DMS79 (cell line): ENCODE data around the gene RIPOR2.

Experiments used
- DNase-seq: peaks from one replicate; lab custom pipeline; 2025; lab: John Stamatoyannopoulos, UW

RIPOR2 gene

GRCh38 chr6:24906314-24906713 is 29.4 kb downstream of the RIPOR2 start:
- no peak for DNase-seq

- DNase-seq, result no peak
Measured at GRCh38 chr6:24905483-24905882, 30.3 kb downstream of the RIPOR2 start.

GRCh38 chr6:24903681-24904080 is 32.1 kb downstream of the RIPOR2 start:
- no peak for DNase-seq

GRCh38 chr6:24902782-24903181 is 33.0 kb downstream of the RIPOR2 start:
- no peak for DNase-seq

DNA sequence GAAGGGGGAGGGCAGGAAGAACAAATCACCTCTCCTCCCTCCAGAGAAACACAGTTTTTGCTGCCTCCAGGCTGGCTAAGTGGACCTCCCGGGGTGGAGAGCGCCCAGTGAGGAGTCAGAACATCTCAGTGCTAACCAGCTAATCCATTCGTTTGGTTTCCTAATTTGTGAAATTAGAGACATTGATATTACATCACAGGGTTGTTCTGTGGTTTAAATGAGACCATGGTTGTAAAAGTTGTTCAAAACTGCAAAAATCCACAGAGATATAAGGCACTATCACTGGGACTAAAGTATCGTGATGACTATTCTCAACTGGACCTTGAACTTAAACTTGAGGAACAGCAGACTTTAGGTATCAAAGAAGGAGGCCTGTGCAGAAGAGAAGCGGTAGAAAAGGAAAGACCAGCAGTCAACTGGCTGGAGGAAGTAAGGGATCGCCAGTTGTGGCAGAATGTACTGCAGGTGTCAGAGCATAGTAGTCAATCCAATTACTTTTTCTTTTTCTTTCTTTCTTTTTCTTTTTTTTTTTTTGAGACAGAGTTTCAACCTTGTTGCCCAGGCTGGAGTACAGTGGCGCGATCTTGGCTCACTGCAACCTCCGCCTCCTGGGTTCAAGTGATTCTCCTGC is 33.9 kb downstream of the RIPOR2 start:
- DNase-seq, result no peak

GRCh38 chr6:24900917-24901697 is 34.7 kb downstream of the RIPOR2 start:
- DNase-seq, result no peak

DNA sequence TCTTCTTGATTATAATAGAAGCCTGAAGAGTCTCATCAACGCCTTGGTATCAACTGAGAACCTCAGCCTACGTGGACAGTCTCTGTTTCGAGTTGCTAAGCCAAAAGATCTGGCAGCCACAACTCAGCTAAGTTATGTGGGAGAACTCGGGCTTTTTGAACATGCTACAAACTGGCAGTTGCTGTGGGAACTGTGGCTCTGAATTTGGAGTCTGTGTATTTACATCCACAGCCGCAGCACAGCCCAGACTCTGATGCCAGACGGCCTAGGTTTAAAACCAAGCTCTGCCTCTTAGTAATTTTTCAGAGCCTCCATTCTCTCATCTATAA is 35.8 kb downstream of the RIPOR2 start:
- no peak for DNase-seq

- no peak for DNase-seq
Measured at GRCh38 chr6:24899136-24899996, 36.4 kb downstream of the RIPOR2 start.

GRCh38 chr6:24898676-24899075 is 37.1 kb downstream of the RIPOR2 start:
- no peak for DNase-seq

DNA sequence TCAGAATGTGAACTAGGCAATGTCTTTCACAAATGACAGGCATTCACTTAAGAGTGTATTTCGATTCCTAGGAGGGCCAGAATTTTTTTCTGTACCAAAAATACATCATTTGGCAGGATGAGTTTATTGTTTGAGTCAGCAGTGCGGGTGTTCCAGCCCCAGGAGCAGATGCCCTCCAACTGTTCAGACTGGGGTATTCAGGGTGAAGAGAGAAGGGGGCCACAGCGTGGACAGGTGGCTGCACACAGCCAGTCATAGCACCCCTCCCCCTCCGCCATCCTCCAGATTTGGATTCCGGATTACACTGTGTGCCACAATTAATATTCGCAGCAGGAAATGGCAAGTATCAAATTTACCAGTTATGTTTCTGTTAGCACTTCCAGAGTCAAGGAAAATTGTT is 38.6 kb downstream of the RIPOR2 start:
- no peak for DNase-seq

DNA sequence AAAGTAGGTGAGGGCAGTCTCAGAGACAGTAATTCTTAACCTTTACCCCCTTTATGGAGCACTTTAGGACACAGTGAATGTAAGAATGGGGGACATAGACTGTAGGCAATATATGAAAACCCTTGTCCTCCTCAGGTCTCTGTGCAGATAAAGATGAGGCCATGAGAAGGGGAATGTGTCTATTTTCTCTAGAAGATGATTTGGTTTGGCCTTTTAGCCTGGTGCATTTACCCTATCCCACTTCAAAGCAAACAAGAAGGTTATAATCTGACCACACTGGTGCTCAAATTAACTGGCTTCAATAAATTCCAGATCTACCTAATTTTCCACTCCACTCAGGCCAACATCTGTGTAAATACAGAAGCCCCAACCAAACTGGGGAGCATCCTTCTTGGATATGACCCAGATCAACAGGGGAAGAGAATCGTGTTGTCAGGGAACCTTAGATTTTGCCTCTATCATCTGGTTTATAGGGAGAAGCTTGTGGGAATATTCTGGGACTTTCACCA is 42.4 kb downstream of the RIPOR2 start:
- DNase-seq, result no peak

DNA sequence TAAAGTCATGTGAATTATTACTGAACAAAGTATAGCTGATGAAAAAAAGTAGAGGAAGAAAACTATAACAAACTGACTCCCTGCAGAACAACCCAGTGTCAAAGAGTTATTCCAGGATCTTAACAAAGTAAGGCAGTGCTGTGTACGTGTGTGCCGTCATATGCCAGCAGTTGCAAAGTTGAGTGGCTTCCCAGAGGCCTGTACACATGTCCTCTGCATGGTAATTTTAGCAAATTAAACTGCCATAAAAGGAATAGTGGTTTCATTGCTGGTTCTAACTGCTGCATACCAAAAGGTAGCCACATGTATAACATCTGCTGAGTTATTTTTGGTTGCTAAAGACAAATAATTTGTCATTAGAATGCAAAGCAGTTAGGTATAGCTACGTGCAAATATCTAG is 44.8 kb downstream of the RIPOR2 start:
- no peak for DNase-seq

DNA sequence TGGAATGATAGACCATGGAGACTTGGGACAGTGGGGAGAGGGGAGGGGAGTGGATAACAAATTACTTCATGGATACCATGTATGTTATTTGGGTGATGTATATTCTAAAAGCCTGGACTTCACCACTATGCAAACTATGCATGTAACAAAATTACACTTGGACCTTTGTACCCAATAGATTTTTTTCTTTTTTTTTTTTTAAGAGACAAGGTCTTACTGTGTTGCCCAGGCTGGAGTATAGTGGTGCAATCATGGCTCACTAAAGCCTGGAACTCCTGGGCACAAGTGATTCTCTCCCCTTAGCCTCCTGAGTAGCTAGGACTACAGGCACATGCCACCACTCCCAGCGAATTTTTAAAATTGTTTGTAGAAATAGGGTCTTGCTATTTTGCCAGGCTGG is 45.3 kb downstream of the RIPOR2 start:
- no peak for DNase-seq

DNA sequence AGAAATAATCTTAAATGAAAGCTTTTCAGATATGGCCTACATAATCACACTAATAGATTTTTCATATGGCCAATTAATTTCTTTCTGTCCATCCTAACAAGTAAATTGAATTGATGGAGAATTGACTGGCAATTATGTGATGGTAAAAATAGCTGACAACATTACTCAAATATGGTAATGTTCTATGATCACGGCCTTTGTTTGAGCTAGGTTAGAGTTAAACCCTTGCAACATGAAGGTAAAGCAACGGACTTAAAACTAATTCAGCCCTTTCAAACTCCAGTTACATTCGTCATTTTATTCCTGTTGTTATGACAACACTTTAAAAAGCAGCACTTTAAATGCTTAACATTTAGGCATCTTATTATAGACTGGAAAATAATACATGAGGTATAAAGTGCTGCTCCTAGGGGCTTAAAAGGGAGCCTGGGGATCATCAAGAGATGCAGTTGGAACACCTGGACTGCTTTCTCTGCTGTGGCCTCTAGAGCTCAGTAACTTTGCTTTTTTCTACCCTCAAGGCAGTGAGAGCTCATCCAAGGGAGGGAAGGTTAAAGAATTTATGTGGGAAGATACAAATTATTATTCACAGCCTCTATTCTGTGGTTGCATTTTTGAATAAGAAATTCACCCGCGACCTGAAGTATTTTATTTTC is 46.9 kb downstream of the RIPOR2 start:
- DNase-seq, result no peak

DNA sequence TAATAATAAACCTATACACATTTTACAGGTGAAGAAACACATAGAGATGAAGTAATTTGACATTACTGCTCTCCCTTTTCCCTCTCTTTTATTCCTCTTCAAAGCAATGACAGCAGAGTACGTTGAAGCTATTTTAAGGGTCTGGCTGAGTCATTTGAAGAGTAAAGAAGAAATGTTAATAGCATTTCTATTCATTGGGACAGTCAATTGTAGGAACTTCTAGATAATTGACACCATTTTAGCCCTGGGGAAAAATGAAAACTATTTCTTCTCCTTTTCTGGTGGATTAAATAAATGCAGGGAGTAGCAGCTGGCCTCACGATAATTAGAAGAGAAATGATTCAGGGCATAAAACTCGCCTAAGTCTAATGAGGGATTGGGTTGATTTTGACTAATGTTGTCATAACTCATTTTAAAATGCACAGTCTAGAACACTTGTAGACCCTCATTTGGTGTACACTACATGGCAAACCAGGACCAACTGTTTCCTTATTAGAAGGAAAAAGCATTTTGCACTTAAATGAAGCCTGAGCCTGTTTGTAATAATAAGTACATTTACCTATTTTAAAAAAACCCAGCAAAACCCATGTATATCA is 48.1 kb downstream of the RIPOR2 start:
- DNase-seq, result no peak

DNA sequence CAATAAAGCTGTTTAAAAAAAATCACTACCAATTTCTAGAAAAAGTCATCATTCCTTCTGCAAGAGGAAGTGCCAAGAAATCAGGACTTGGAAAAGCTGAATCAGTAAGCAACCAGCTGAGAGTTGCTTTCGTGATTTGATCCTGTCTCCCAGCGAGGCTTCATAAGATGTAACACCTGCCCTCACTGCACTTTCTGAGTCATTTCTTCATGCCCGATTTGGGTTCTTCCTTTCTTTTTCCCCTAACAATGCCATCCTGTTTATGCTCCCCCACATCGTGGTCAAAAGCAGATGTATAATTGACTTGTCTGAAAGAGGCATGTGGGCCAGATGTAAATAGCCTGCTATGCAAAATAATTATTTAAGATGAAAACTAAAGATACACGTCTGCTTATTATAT is 52.1 kb downstream of the RIPOR2 start:
- no peak for DNase-seq

DNA sequence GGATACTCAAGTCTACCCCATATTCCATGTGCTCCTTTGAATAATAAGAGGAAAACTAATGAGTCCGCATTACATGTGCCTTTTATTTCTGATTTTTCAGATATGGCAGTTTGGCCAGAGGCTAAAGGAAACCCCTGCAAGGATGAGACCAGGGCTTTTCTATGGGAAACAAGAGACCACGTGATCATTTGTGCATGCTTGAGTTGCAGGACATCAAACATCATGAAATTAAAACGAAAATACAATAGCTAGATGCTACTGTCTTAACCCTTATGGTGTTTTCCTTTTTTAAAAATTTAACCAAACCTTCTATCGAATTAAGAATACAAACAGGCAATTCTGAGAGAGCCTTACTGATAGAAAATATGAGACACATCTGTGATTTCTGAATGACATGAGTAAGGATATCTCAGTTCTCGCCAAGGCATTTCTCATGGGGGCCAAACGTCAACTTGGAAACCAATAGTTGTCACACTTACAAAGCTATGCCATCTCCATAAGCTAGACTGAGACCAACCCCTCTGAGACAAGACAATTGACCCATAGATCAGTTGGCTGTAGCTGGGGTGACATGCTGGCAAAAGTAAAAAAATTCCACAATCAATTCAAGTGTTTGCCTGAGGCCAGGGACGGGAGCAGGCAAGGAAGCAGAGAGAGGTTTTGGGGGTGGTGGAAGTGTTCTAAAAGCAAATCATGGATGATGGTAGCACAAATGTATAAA is 52.8 kb downstream of the RIPOR2 start:
- no peak for DNase-seq

DNA sequence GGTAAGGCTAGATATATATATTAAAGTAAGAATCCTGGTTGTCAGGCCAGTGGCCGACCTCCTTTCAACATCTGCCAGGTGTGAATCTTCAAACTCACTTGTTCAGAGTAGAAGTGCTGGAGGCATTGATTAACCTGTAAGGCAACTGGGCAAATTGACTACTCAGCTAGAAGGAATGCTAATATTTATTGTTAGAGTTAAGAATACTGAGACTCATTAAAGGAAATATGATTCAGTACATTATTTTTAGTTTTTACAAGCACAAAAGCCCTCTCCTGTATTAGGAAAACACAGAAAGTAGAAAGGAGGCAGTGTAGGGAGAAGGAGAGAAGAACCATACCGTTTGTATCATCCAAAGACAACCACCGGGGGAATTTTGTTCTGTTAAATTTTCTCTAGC is 53.5 kb downstream of the RIPOR2 start:
- DNase-seq, result no peak

DNA sequence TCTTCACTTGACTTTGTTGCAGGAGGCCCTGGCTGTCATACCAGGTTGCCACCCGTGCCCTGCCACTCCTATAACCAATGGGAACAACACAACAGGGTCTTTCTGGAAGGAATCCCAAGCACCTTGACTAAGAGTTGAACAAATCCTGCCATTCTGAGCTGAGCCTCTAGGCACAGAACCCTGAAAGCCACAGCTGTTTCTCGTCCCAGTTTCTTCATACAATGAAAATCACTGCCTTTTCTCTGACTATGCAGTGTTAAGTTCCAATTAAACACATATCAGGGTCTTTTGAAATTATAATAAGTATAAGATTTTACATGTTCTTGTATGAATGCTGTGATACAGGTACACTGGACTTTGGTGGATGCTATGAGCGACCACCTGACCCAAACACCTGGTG is 54.4 kb downstream of the RIPOR2 start:
- DNase-seq, result no peak

GRCh38 chr6:24880451-24880850 is 55.3 kb downstream of the RIPOR2 start:
- DNase-seq, result no peak

DNA sequence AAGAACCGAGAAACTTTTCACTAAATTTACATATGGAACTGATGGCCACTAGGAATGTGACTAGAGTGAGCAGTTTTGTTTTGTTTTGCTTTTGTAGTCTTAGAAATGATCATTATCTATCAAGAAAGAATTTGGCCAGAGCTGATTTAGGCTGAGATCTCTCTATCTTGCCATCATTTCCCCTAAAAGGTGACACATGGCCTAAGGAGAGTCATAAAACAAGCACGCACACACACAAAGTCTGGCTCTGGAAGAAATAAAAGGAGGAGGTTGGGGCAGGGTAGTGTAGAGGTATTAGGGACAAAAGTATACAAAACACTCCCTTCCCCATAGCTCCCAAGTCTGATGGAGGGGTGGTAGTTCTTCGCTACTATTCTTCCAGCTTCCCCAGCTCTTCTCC is 56.4 kb downstream of the RIPOR2 start:
- no peak for DNase-seq
